Testis (tissue), 2 donors: ENCODE measurements around the gene GPC6.

ENCODE experiments used
- CTCF ChIP-seq, 3 experiments: fragments of 450-650 bp in 2 of 3; fragments of 200-600 bp in 1 of 3; sonication (generic) in 1 of 3; IDR thresholded peaks; one replicate each; pipeline ENCODE4 v1.5.1; 2016 to 2019; ENCODE audit warnings: antibody characterized with exemption in 3 of 3, mild to moderate bottlenecking in 2 of 3, moderate library complexity in 1 of 3
- POLR2A ChIP-seq: fragments of 450-650 bp; IDR thresholded peaks from one replicate; pipeline ENCODE4 v1.6.1; 2017; ENCODE audit warnings: antibody characterized with exemption, mild to moderate bottlenecking, moderate library complexity

DNA sequence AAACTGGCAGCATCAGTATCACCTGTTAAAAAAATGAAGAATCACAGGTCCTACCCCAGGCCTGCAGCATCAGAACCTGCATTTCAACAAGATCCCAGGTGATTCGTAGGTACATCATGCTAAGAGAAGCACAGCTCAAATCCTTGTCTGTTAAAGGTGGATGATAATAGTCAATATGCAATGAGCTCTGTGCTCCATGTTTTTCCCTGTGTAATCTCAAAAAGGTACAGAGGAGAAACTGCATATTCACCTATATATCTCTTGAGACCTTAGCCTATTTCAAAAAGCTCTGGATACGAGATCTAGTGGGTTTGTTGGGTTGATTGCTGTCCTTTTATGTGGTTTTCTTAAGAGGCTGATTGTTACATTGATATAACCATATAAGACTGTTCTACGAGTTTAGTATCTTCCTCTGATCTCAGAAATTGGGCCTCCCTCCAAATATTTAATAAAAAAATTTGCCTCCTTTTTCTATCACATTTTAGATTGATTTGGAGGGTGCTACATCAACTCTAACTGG is 1104.0 kb downstream of the GPC6 start:
- no peak for TF ChIP-seq CTCF (IDR thresholded peaks at IDR 0.05)
- TF ChIP-seq POLR2A, result no peak
